SK-N-SH treated with all-trans-retinoic acid at 6 μM for 48 hours (cell line): ENCODE results near the gene MAP2K1.

Experiments used
- ATAC-seq: fragments of 200-7000 bp; cut with Tn5 transposase; 3 replicates; pipeline ENCODE4 v1.9.1; 2020; ENCODE audit warnings: mild to moderate bottlenecking, moderate library complexity
- ARNTL ChIP-seq: fragments of 450-650 bp; formaldehyde crosslinking; IDR thresholded peaks from 2 replicates; pipeline ENCODE4 v1.5.0; 2020; ENCODE audit warnings: low read depth, mild to moderate bottlenecking, moderate library complexity, borderline replicate concordance
- BACH2 ChIP-seq: fragments of 250-450 bp; sonication (Bioruptor Pico); IDR thresholded peaks from 2 replicates; pipeline ENCODE4 v1.9.0; 2021; ENCODE audit warnings: mild to moderate bottlenecking, borderline replicate concordance
- CSDC2 ChIP-seq: fragments of 250-450 bp; sonication (Bioruptor Pico); IDR thresholded peaks from 2 replicates; pipeline ENCODE4 v1.5.0; 2020; ENCODE audit warnings: mild to moderate bottlenecking, moderate library complexity
- CSRNP3 ChIP-seq: fragments of 250-450 bp; sonication (Bioruptor Pico); IDR thresholded peaks from 2 replicates; pipeline ENCODE4 v1.5.1; 2021; ENCODE audit warnings: mild to moderate bottlenecking, moderate library complexity
- ESRRG ChIP-seq: fragments of 250-450 bp; sonication (Bioruptor Pico); IDR thresholded peaks from 2 replicates; pipeline ENCODE4 v1.6.1; 2021; ENCODE audit warnings: mild to moderate bottlenecking
- GLIS3 ChIP-seq: fragments of 250-450 bp; sonication (Bioruptor Pico); IDR thresholded peaks from 2 replicates; pipeline ENCODE4 v1.5.0; 2020; ENCODE audit warnings: mild to moderate bottlenecking, moderate library complexity
- ISL1 ChIP-seq: fragments of 250-450 bp; sonication (Bioruptor Pico); IDR thresholded peaks from 2 replicates; pipeline ENCODE4 v2.1.2; 2022; ENCODE audit warnings: mild to moderate bottlenecking, moderate library complexity
- OSR1 ChIP-seq: fragments of 250-450 bp; sonication (Bioruptor Pico); IDR thresholded peaks from 2 replicates; pipeline ENCODE4 v1.8.0; 2022; ENCODE audit warnings: moderate library complexity, mild to moderate bottlenecking, inconsistent platforms
- POU6F1 ChIP-seq: fragments of 250-450 bp; sonication (Bioruptor Pico); IDR thresholded peaks from 2 replicates; pipeline ENCODE4 v1.8.0; 2021; ENCODE audit warnings: low read depth, mild to moderate bottlenecking, moderate library complexity, borderline replicate concordance
- PPARA ChIP-seq: fragments of 250-450 bp; sonication (Bioruptor Pico); IDR thresholded peaks from 2 replicates; pipeline ENCODE4 v1.5.0; 2020; ENCODE audit warnings: mild to moderate bottlenecking, borderline replicate concordance
- RARB ChIP-seq: fragments of 250-450 bp; sonication (Bioruptor Pico); IDR thresholded peaks from 2 replicates; pipeline ENCODE4 v1.8.0; 2021; ENCODE audit warnings: mild to moderate bottlenecking, moderate library complexity
- SNAI2 ChIP-seq: fragments of 250-450 bp; sonication (Bioruptor Pico); IDR thresholded peaks from 2 replicates; pipeline ENCODE4 v1.5.0; 2020; ENCODE audit warnings: mild to moderate bottlenecking, moderate library complexity
- TCF4 ChIP-seq: fragments of 250-450 bp; sonication (Bioruptor Pico); IDR thresholded peaks from 2 replicates; pipeline ENCODE4 v1.8.0; 2021; ENCODE audit warnings: mild to moderate bottlenecking, moderate library complexity, borderline replicate concordance
- TOX ChIP-seq: fragments of 250-450 bp; sonication (Bioruptor Pico); IDR thresholded peaks from 2 replicates; pipeline ENCODE4 v1.8.0; 2021; ENCODE audit warnings: mild to moderate bottlenecking, moderate library complexity, borderline replicate concordance
- TSHZ2 ChIP-seq: fragments of 250-450 bp; sonication (Bioruptor Pico); IDR thresholded peaks from 2 replicates; pipeline ENCODE4 v1.5.0; 2020; ENCODE audit warnings: mild to moderate bottlenecking, moderate library complexity
- ZC3H10 ChIP-seq: fragments of 250-450 bp; sonication (Bioruptor Pico); IDR thresholded peaks from 2 replicates; pipeline ENCODE4 v1.5.1; 2021; ENCODE audit warnings: mild to moderate bottlenecking, moderate library complexity
- ZFP3 ChIP-seq: fragments of 250-450 bp; sonication (Bioruptor Pico); IDR thresholded peaks from 2 replicates; pipeline ENCODE4 v1.5.0; 2020; ENCODE audit warnings: mild to moderate bottlenecking, moderate library complexity
- ZFP30 ChIP-seq: fragments of 450-650 bp; formaldehyde crosslinking; IDR thresholded peaks from 2 replicates; pipeline ENCODE4 v1.5.0; 2022; ENCODE audit warnings: mild to moderate bottlenecking, moderate library complexity
- ZNF565 ChIP-seq: fragments of 450-650 bp; formaldehyde crosslinking; conservative IDR thresholded peaks from 2 replicates; pipeline ENCODE4 v1.5.0; 2020; ENCODE audit warnings: low read depth, mild to moderate bottlenecking, moderate library complexity
- ZNF70 ChIP-seq: fragments of 450-650 bp; formaldehyde crosslinking; IDR thresholded peaks from 2 replicates; pipeline ENCODE4 v1.5.0; 2020; ENCODE audit warnings: mild to moderate bottlenecking, moderate library complexity
- ZNF8 ChIP-seq: fragments of 450-650 bp; formaldehyde crosslinking; IDR thresholded peaks from 2 replicates; pipeline ENCODE4 v1.5.0; 2020; ENCODE audit warnings: mild to moderate bottlenecking, moderate library complexity
- TF ChIP-seq, protein P1 (sequence below): fragments of 250-450 bp; sonication (Bioruptor Pico); IDR thresholded peaks from 2 replicates; pipeline ENCODE4 v1.5.1; 2020; ENCODE audit warnings: low read depth, mild to moderate bottlenecking, moderate library complexity

MAP2K1 gene

GRCh38 chr15:66515901-66516322 is 129.2 kb downstream of the MAP2K1 start:
- no peak for ATAC-seq
- TF ChIP-seq, protein P1, sequence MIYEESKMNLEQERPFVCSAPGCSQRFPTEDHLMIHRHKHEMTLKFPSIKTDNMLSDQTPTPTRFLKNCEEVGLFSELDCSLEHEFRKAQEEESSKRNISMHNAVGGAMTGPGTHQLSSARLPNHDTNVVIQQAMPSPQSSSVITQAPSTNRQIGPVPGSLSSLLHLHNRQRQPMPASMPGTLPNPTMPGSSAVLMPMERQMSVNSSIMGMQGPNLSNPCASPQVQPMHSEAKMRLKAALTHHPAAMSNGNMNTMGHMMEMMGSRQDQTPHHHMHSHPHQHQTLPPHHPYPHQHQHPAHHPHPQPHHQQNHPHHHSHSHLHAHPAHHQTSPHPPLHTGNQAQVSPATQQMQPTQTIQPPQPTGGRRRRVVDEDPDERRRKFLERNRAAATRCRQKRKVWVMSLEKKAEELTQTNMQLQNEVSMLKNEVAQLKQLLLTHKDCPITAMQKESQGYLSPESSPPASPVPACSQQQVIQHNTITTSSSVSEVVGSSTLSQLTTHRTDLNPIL (CRISPR knock-in tag) = no peak
- TF ChIP-seq POU6F1 (CRISPR knock-in tag) = no peak
- no peak for TF ChIP-seq ZNF8 (CRISPR knock-in tag)
- TF ChIP-seq PPARA = no peak
- no peak for TF ChIP-seq TCF4
- TF ChIP-seq ZC3H10 (CRISPR knock-in tag) = no peak
- TF ChIP-seq GLIS3 = no peak
- TF ChIP-seq ZNF70 = no peak
- no peak for TF ChIP-seq RARB (CRISPR knock-in tag)
- no peak for TF ChIP-seq SNAI2
- TF ChIP-seq TSHZ2 = no peak
- TF ChIP-seq TOX (CRISPR knock-in tag) = no peak
- TF ChIP-seq BACH2 (CRISPR knock-in tag) = no peak
- no peak for TF ChIP-seq ZFP30 (CRISPR knock-in tag)
- no peak for TF ChIP-seq ZNF565
- TF ChIP-seq ISL1 = no peak
- no peak for TF ChIP-seq CSRNP3 (CRISPR knock-in tag)
- no peak for TF ChIP-seq CSDC2

GRCh38 chr15:66523926-66524325 is 137.2 kb downstream of the MAP2K1 start:
- TF ChIP-seq RARB (CRISPR knock-in tag) (no peak), ARNTL (CRISPR knock-in tag) (no peak), POU6F1 (CRISPR knock-in tag) (no peak), ZNF565 (no peak), ISL1 (no peak), PPARA (no peak), TCF4 (no peak), ZFP3 (no peak), ESRRG (CRISPR knock-in tag) (no peak), TOX (CRISPR knock-in tag) (no peak), OSR1 (CRISPR knock-in tag) (no peak), CSDC2 (no peak)
- TF ChIP-seq, protein P1 (CRISPR knock-in tag) = no peak
- TF ChIP-seq, all 23 proteins: peak for 0
- no peak for ATAC-seq

DNA sequence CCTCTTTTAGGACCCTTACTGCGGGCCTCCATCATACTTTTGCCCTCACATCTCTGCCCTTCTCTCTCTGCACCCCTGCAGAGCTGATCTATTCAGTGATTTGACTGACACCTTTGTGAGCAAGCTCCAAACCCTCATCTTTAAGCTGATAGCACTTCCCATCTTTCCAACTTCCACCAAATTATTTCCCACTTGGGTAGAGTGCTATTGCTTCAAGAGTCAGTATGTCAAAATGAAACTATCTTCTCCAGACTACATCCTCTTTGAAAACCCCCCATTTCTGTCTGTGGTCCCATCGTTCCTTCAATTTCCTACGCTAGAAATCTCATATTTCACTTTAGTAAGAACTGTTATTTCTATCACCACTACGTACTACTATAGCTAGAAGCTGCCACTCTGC is 138.1 kb downstream of the MAP2K1 start:
- TF ChIP-seq ZNF70 (no peak), CSRNP3 (CRISPR knock-in tag) (no peak), BACH2 (CRISPR knock-in tag) (no peak), PPARA (no peak), TOX (CRISPR knock-in tag) (no peak), OSR1 (CRISPR knock-in tag) (no peak), CSDC2 (no peak), ZNF8 (CRISPR knock-in tag) (no peak), ESRRG (CRISPR knock-in tag) (no peak), TSHZ2 (no peak)
- no peak for ATAC-seq
